ENCODE data around the gene GPR137. TPM values are rescaled to one million over a fixed set of nuclear protein-coding genes. Genes with fewer than 3 reads are reported as not detected.
A peak's percentile ranks its signal among the peaks of the same experiment; 100 is the strongest.

GPR137 gene
- total RNA-seq, 4 donors from 2014 or later = 6.4 to 35.2 (median 27.4) TPM

- H3K4me3 ChIP-seq = peak overlapping the region; percentile 20 to 91 (median 76)
- peaks cover 0 to 9% (median 0%) of the 10 kb centered on the region in 4 donors for H3K36me3 ChIP-seq
- H3K27me3 ChIP-seq = no peaks in the 10 kb centered on the region
- in situ Hi-C loops (cut with MboI; ENCODE audit: low pct_ligation_motif_present in 1 of 4, low pct_unique_long_range_greater_than_20kb in 1 of 4, low sequenced_read_pairs in 3 of 4) = no loop called here
- peaks cover 15 to 47% (median 35%) of the 10 kb centered on the region in 4 donors for H3K4me1 ChIP-seq
- H3K27ac ChIP-seq = peak overlapping the region; percentile 27 to 91 (median 88)
- TF ChIP-seq CTCF (IDR thresholded peaks at IDR 0.05) = no peak
- no peak for TF ChIP-seq EP300 (IDR thresholded peaks at IDR 0.05; ENCODE audit: low read depth)
- no peak for TF ChIP-seq POLR2A (IDR thresholded peaks at IDR 0.05)
- TF ChIP-seq POLR2AphosphoS5 (IDR thresholded peaks at IDR 0.05) = no peak
- WGBS, 2 donors (ENCODE audit: low coverage in 1 of 2) = 24% methylated on average over 13 of the region's 13 CpGs; no CpG with 5 or more reads in 1 of the 2 donors
- no peaks in the 10 kb centered on the region for H3K9me3 ChIP-seq
- intact Hi-C loops (cut with DNase I; ENCODE audit: low total_unique reads) = loop anchor here (5.0 kb wide), 1 partner anchor 52 kb away; the partner anchor contains the start of gene CATSPERZ
- no peak for DNase-seq
These were observed 35.1 kb upstream of the GPR137 start for GRCh38 chr11:64250415-64251015.

- peak within 1 kb of the TSS; percentile 65 to 91 (median 86) for H3K4me3 ChIP-seq
- H3K27me3 ChIP-seq = no peaks in the 10 kb centered on the region
- peaks cover 0 to 14% (median 0%) of the 10 kb centered on the region in 4 donors for H3K36me3 ChIP-seq
- no peak for TF ChIP-seq EP300 (IDR thresholded peaks at IDR 0.05; ENCODE audit: low read depth)
- peak; percentile 75 to 93 (median 87) for TF ChIP-seq CTCF (IDR thresholded peaks at IDR 0.05)
- peak; percentile 24 to 66 (median 60) for TF ChIP-seq POLR2AphosphoS5 (IDR thresholded peaks at IDR 0.05)
- TF ChIP-seq POLR2A (IDR thresholded peaks at IDR 0.05) = peak; percentile 10
- peaks cover 15 to 42% (median 29%) of the 10 kb centered on the region in 4 donors for H3K4me1 ChIP-seq
- 0% methylated on average over 20 of the region's 75 CpGs; no CpG with 5 or more reads in 1 of the 2 donors for WGBS, 2 donors (ENCODE audit: low coverage in 1 of 2)
- intact Hi-C loops (cut with DNase I; ENCODE audit: low total_unique reads) = loop anchor here (5.0 kb wide), 1 partner anchor 51 kb away; the partner anchor contains the start of gene CATSPERZ
- H3K9me3 ChIP-seq = no peaks in the 10 kb centered on the region
- peak within 1 kb of the TSS; percentile 84 to 91 (median 88) for H3K27ac ChIP-seq
- in situ Hi-C loops (cut with MboI; ENCODE audit: low pct_ligation_motif_present in 1 of 4, low pct_unique_long_range_greater_than_20kb in 1 of 4, low sequenced_read_pairs in 3 of 4) = no loop called here
- DNase-seq = peak; percentile 71
These were observed 34.5 kb upstream of the GPR137 start, which contains the start of gene PLCB3 for GRCh38 chr11:64251016-64251752. TSS of gene PLCB3 (plus strand) at chr11:64251530. CDS start at chr11:64251650, 120 bp downstream.

DNA sequence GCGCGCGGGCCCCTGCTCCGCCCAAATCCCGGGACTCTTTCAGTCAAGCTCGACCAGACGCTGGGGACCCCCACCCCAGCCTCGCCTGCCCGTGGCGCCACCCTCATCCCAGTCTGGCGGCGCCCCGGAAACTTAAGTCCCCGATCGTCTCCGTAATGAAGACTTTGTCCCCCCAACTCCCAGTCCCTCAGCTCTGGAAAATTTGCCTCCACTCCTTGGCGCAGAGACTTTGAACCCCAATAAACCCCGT lies 34.0 kb upstream of the GPR137 start:
- DNase-seq = no peak
- Histone ChIP-seq H3K4me3 (peak overlapping the region; percentile 65 to 91 (median 86)), H3K27ac (peak overlapping the region; percentile 84 to 91 (median 88)), H3K4me1 (peaks cover 15 to 42% (median 29%) of the 10 kb centered on the region in 4 donors), H3K27me3 (no peaks in the 10 kb centered on the region), H3K9me3 (no peaks in the 10 kb centered on the region), H3K36me3 (peaks cover 0 to 19% (median 0%) of the 10 kb centered on the region in 4 donors)
- in situ Hi-C loops (cut with MboI; ENCODE audit: low pct_ligation_motif_present in 1 of 4, low pct_unique_long_range_greater_than_20kb in 1 of 4, low sequenced_read_pairs in 3 of 4) (no loop called here), intact Hi-C loops (cut with DNase I; ENCODE audit: low total_unique reads) (loop anchor here (5.0 kb wide), 1 partner anchor 51 kb away; the partner anchor contains the start of gene CATSPERZ)
- WGBS, 2 donors (ENCODE audit: low coverage in 1 of 2) = 0% methylated on average over 2 to 18 of the region's 18 CpGs
- TF ChIP-seq EP300 (IDR thresholded peaks at IDR 0.05; ENCODE audit: low read depth) (no peak), POLR2A (IDR thresholded peaks at IDR 0.05) (no peak), POLR2AphosphoS5 (IDR thresholded peaks at IDR 0.05) (no peak), CTCF (IDR thresholded peaks at IDR 0.05) (no peak)

All from transverse colon (tissue), 4 donors.